ENCODE results near the gene NKAIN2.
A peak's percentile ranks its signal among the peaks of the same experiment; 100 is the strongest.
"Not testable (repeated sequence)": the region's sequence is repeated elsewhere in the genome, so short reads cannot be mapped to it uniquely, and the experiment has no call there.

NKAIN2 gene

DNA sequence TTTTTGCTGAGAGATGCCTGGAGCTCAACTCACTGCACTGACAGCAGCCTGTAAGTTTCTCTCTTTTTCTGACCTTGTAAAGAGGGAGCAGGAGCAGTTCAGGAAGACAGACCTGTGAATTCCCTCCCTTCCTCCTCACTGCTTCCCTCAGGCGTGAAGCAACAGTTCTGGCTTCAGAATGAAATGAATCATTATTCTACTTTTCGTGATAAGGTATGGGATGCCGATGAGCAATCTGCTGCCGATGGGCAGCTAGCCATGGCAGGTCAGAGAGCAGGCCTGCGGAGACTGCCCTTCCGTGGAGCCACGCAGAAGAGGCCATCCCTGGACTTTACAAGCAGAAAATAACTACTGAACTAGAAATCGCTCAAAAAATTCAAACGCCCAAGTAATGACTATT is 732.1 kb downstream of the NKAIN2 start:
- DNase-seq: no peak

DNA sequence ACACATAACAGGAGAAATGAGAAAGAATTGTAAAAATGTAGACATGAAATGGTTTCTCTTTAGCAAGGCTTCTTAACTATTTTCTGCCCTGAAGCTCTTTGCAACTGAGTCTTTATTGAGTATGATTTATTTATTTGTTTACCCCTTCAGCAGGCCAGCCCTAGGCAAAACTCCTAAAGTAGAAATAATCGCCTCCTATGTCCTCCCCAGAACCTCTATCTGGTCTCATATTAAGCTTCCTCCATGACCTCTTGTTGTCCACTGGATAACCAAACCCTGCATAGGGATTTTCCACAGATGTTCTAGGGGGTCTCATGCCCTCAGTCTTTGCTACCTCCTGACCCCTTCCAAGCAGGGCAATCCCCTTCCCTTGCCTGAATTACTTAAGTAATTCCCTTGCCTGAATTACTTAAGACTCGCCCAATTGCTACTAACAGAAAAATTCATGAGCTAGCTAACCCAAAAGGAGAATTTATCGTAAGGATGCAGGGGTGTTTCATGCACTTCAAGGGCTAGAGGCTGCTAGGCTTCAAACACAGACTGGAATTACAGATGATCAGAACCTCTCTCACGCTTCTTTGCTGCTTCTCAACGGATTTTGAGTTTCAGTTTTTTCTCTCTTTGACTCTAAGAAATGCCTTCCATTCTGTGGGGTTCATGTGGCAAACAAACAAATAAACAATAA is 732.6 kb downstream of the NKAIN2 start:
- no peak for DNase-seq

DNA sequence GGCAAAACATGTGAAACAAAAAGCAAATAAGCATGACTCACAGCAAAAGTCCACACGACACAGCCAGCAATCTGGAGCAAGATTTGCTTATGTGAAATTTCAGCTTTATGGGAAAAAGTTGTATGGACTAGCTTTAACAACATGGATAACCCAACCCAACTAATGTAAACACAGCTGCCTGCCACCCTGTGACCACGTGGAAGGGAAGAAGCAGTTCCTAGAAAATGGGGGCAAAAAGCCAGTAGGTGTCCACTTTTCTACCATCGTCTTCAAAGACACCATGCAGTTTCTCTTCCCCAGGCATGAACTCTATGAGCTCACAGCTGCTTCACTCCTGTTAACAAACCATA is 733.2 kb downstream of the NKAIN2 start:
- peak; percentile 16 for DNase-seq

DNA sequence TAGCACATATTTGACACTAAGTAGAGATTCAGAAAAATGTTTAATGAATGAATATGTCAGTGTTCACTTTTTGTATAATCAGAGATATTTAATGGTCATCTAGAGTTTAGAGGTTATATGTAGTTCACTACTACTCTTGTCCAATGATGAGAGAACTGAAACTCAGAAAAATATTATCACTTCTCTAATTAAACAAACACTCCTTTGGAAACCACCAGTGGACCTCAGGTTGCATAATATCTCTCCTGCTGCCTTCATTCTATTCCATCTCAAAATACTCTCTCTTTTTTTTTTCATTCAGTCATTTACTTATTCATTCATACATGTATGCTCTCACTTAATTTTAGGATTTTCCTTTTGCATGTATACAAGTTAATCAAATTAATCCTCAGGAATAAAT is 735.4 kb downstream of the NKAIN2 start:
- DNase-seq: no peak

DNA sequence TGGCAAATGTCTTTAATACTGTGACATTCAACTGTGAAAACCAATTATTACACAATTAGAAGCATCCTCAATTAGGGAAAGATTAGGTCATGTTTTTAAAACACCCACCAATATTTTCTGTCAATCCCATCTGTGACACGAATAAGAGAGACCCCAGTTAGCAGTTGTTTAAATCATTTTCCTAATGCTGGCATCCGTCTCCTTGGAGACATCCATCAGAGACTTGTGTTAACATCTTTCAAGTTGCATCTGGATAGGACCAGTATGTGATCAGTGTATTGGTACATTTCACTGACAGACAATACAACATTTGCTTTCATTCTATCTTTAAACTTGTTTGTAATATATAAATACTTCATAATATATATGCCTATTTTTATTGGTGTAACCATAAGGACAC is 737.9 kb downstream of the NKAIN2 start:
- DNase-seq: no peak

DNA sequence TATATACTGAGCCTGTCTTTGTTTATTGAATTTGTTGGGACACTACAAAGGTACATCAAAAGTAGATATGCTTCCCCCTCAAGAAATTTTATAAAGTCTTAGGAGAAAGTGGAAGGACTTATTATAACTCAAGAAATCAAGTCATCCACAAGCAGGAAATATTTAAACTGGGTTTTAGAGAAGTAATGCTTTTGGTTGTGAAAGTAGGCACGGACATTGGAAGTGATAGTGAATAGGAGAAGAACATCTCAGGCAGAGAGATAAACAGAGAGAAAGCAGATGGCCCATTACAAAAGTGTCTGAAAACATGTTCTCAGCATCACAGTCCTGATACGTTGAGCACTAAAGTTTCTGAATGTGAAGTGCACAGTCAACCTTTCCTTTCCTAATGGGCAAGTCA is 742.9 kb downstream of the NKAIN2 start:
- no peak for DNase-seq

DNA sequence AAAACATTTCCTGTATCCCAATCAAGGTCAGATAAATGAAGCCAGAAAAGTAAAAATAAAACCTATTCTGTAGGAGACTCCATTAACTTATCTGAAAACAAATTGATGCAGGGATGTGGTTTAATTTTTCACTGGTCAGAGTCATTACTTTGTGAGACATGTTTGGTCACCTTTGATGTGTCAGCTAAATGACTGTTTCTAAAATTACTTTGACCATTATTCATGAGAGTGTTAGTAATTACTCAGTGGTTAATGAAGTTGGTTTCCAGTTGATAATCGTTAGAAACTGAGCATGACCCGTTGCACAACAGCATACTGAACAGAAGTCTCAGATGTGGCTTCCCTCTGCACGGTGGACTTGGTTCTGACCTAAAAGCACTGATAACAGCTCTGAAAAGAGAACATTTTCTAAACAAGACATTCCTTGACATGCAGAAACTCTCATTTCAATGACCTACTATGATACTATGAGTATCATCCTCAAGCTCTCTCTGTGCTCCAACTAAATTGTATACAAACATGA is 748.1 kb downstream of the NKAIN2 start:
- no peak for DNase-seq

DNA sequence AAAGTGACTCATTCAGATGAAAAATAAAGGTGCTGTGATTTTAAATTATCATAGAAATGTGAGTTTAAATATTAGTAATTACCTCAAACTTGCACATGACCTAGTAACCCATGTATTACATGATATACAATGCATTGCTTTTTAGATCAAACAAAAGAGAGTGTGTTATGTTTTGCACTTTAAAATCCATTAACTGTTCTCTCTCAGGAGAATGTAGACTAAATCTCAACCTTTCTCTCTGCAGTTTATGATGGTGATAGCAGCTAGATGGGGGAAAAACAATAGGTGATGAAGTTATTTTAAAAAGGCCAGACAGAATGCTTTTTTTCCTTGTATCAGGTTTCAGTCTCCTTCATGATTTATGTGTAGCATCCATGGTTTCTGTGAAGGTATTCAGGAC is 754.2 kb downstream of the NKAIN2 start:
- DNase-seq: no peak

DNA sequence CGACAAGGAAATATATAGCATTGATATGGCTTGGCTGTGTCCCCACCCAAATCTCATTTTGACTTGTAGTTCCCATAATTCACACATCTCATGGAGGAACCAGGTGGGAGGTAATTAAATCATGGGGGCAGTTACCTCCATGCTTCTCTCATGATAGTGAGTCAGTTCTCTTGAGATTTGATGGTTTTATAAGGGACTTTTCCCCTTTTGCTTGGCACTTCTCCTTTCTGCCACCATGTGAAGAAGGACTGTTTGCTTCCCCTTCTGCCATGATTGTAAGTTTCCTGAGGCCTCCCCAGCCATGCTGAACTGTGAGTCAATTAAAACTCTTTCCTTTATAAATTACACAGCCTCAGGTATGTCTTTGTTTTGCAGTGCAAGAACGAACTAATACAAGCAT is 756.4 kb downstream of the NKAIN2 start:
- not testable (repeated sequence) for DNase-seq

DNA sequence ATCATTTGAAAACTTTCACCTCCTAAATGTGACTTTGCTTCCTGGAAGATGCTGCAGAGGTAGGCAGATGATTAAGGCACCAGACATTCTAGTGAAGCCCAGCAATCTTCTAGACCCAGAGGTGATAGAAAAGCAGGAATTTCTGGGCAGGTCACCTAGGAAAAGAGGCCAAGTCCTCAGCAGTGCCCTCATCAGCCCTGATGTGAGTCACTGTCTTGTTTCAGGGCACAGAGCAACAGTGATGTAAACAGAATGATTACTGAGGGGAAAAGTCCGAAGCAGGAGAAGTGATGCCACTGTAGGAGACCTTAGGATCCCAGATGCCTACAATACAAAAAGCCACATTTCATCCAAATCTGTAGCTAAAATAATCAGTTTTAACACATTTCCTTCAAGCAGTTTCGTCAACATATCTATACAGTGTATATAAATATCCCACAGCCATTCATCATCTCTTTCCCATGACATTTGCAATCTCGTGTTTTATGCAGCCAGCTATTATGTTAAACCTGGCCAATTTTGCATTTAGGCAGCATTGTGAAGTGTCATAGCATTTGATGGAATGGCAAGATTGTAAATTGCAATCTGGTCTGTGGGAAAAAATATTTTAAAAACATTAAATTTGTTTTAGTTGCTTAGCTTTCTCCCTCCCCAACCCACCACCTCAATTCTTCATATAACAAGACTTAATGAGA is 757.4 kb downstream of the NKAIN2 start:
- no peak for DNase-seq

DNA sequence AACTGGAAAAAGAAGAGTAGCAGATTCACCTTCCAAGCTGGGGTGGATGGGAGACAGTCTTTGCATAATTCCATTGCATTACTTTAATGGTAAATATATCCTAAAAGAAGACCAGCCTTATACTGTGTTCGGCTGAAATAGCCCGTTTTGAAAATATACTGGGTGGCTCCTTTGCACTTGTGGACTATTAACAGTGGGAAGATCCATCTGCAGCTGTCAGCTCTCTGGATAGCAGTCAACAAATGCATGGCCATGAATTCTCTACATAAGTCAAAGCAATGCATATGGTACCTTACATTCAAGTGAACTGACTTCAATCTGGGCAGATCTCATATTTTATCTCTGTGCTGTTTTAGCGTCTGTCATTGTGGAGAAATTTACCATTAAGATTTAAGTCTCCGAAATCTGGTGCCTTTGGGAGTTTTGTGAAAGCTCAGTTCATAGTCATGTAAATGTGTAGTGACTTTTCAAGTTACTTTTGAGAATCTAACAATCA is 758.0 kb downstream of the NKAIN2 start:
- no peak for DNase-seq

DNA sequence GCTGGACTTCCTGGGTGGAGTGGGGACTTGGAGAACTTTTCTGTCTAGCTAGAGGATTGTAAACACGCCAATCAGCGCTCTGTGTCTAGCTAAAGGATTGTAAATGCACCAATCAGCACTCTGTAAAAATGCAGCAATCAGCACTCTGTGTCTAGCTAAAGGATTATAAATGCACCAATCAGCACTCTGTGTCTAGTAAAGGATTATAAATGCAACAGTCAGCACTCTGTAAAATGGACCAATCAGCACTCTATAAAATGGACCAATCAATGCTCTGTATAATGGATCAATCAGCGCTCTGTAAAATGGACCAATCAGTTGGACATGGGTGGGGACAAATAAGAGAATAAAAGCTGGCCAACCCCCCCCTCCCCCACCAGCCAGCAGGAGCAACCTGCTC is 760.5 kb downstream of the NKAIN2 start:
- not testable (repeated sequence) for DNase-seq

DNA sequence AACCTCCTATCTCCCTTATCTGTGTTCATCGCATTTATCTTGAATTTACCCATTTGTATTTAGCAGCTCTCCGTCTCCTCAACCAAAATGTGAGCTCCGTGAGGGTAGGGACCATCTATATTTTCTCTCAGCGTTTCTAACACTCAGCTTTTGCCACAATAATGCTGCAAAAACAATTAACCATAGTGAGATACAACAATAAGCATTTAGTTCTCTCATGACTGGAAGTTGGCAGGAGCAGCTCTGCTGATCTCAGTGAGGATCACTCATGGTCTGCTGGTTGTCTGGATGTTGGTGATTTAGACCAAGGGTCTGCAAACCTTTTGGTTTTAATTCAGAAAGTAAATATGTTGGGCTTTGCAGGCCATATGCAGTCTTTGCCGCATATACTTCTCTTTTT is 763.7 kb downstream of the NKAIN2 start:
- no peak for DNase-seq

DNA sequence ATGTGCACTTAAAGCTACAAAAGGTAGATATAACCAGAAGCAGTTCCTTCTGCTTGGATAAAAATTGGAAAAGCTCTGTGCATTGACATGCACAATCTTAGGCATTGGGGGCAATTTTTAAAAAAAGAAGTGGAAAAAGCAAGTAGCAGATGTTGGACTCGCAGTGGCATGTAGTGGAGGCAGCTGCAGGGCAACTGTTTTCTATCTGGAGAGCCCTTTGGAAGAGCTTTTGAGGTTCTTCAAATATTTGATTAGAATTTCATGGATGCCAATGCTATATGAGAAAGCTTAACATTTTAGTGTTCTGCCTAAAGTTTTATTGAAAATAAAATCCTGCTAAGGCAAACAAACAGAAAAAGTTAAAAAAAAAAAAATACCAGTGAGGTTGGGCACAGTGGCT is 770.3 kb downstream of the NKAIN2 start:
- peak; percentile 80 for DNase-seq

DNA sequence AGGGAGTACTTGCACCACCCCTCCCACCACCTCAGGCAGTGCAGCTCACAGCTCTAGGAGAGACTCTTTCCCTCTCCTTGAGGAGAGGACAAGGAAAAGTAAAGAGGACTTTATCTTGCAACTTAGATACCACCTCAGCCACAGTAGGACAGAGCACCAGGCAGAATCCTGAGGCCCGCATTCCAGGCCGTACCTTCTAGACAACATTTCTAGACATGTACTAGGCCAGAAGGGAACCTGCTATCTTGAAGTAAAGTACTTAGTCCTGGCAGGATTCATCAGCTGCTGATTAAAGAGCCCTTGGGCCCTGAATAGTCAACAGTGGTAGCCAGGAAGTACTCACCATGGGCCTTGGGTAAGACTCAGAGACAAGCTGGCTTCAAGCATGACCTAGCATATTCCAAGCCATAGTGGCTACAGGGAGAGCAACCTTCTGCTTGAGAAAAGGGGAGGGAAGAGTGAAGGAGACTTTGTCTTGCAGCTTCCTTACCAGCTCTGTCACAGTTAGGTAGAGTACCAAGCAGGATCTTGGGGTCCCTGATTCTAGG is 774.1 kb downstream of the NKAIN2 start:
- peak; percentile 64 for DNase-seq

DNA sequence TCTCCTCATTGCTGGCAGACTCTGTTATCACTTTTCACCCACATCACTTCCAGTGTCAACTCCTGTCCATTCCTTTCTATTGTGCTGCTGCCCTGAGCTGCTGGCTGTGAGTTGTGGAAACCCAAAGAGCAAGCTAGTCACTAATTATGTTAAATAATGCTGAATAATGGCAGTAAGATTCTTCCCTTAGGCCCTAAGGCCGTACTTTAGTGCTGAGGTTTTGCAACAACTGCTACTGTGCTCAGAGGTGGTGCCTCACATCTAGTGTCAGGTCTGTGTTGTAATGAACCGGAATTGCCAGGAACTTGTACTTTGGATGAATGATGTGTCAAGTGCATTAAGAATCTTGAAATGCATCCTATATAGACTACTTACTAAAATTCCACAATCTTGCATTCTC is 786.3 kb downstream of the NKAIN2 start:
- no peak for DNase-seq

DNA sequence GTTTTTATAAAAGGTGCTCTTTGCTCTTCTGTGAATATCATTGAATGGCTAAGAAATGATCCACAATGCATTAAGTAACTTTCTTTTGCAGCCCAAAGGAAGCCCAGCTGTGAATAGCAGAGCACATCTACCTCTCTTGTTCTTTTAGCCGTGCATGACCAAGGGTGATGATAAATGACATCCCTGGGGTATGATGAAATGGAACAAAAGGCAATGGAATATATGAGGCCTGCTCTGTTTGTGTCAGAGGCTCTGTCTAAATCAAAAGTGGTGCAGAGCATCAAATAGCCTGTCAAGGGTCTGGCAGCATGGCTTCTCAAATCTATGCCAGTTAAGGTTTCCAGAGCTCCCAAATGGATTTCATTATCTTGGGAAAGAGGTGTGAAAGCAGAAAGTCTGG is 796.0 kb downstream of the NKAIN2 start:
- no peak for DNase-seq

DNA sequence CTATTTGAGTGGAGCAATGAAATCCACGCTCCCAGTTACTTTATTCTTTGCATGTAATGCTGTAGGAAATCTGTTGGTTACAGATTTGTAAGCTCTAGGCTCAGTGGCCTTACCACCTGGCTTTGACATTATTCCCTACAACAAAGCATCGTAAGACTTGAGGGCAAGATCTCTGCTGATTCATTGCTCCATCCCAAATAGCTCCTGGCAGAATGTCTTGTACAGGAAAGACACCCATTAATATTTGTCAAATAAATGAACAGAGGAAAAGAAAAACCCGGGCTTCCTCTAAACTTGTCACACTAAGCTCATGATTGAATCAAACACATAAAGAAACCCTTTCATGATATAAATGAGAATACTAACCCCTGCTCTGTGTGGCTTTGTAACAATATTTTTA is 801.1 kb downstream of the NKAIN2 start:
- no peak for DNase-seq

DNA sequence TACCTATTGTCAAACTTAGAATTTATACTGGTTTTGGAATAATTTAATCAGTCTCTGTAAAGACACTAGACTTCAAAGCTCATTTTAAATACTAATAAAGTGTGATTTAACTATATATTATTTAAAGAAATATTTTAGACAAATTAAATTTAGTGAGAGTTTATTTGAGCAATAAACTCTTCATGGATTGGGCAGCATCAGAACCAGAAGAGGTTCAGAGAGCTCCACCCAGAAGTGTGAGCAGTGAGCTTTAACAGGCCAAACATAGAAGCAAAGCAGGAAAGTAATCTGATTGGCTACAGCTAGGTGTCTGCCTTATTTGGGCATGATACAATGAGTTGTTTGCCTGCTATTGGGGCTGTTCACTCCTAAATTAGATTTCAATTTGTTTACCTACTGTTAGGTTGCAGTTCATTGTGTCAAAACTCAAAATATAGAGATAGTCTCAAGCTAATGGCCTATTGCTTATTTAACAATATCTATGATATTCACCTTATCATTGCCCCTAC is 803.5 kb downstream of the NKAIN2 start:
- no peak for DNase-seq

DNA sequence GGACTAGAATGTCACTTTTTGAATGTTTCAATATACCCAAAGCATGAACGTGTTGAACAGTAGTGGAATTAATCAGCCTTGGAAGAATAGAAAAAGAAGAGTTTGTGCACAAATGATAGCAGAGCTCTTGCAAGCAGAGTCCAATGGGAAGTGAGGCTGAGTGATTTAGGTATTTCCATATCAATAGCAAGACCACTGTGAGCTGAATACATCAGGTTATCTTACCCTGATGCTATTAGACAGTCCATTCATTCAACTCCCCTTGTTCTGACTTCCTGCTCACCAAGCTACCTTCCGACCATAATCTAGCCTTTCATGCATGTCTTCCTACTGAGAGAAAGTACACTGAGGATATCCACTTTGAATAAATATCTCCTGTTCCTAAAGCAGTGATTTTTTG is 809.4 kb downstream of the NKAIN2 start:
- no peak for DNase-seq

DNA sequence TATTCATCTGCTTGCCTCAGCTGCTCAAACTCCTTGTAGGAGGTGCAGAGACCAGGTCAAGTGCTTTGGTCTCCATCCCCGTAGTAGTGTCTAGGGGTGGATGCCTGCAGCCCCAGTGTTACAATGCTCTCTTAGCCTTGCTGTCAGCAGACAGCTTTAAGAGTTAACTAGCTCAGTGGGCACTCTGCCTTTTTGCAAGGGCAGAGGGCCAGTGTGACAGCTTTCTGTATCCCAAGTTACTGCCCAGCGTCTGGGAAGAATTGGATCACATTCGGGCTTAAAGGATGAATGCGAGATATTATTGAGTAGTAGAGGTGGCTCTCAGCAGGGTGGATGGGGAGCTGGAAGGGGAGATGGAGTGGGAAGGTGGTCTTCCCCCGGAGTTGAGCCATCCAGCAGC is 818.7 kb downstream of the NKAIN2 start:
- DNase-seq: no peak

DNA sequence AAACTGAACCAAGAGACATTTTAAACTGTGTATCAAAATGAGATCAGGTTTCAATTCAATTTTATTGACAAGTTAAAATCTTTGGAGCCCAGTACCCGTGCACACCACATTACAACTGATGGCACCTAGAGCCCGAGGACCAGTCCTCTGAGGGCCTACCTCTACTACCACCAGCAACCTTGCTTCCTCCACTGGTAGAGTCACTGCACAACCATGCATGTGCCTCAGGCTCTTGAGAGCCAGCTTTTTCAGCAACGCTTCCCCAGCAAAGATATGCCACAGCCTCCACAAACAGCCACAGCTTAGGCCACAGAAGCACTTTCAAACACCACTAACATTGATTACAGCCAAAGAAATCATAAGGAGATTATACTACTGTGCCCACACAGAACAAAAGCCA is 830.0 kb downstream of the NKAIN2 start:
- no peak for DNase-seq

DNA sequence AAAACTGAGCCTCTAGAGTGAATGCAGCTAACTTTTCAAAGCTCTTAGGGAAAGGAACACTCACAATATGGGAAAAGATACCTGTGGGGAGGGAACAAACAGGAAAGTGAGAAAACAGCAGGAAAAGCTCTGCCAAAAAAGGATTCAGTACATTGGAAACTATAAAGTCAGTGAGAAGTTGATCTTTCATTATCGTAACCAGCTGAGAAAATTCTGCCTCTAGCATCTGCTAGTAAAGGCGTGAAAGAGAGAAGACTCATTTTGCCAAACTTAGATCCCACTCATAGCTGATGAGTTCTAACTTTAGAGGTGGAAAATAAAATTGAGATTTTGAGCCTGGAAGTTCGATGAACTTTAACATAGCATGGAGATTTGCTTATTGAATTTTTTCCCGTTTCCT is 836.8 kb downstream of the NKAIN2 start:
- no peak for DNase-seq

DNA sequence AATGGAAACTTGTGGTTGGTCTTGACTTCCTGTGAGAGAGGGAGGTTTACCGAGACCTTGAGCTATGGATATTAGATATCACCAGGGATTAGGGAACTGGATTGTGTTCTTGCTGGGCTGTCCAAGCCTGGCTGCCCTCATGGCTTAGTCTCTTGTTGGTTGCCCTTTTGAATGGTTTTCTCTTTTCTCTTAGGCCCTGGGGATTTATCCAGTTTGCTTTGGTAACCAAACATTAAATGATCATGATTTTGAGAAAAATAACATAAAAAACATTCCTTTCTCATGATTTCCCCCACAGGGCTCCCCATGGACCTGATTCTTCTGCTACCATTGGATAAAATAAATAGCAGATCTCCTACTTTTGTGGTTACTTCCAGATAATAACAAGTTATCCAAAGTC is 852.2 kb downstream of the NKAIN2 start:
- DNase-seq: no peak

Measured in NCI-H2029 (cell line).